Measurements from ENCODE around the gene NECAP2. TPM values are rescaled to one million over a fixed set of nuclear protein-coding genes. Genes with fewer than 3 reads are reported as not detected.
"Not testable (repeated sequence)": the region's sequence is repeated elsewhere in the genome, so short reads cannot be mapped to it uniquely, and the experiment has no call there.

The NECAP2 gene
- total and polyA plus RNA-seq, 4 donors: 21.8 to 41.8 (median 26.2) TPM

GRCh38 chr1:16487011-16487410, 46.5 kb downstream of the NECAP2 start:
- not testable (repeated sequence) for H3K9me3 ChIP-seq (ENCODE audit: control insufficient read depth in 4 of 4, low read length in 3 of 4); H3K9ac ChIP-seq (ENCODE audit: low read depth in 1 of 2, low read length in 2 of 2); DNase-seq (ENCODE audit: low spot score); H3K4me3 ChIP-seq (ENCODE audit: low read depth in 1 of 3, low read length in 3 of 3); H3K27ac ChIP-seq (ENCODE audit: low read depth in 1 of 2, low read length in 2 of 2); H3K27me3 ChIP-seq (ENCODE audit: control insufficient read depth in 4 of 4, insufficient read depth in 4 of 4, low read length in 3 of 4); H3K36me3 ChIP-seq (ENCODE audit: control insufficient read depth in 4 of 4, insufficient read depth in 3 of 4, low read depth in 1 of 4, low read length in 3 of 4); H3K4me1 ChIP-seq (ENCODE audit: control insufficient read depth in 4 of 4, insufficient read depth in 4 of 4, low read length in 3 of 4)

DNA sequence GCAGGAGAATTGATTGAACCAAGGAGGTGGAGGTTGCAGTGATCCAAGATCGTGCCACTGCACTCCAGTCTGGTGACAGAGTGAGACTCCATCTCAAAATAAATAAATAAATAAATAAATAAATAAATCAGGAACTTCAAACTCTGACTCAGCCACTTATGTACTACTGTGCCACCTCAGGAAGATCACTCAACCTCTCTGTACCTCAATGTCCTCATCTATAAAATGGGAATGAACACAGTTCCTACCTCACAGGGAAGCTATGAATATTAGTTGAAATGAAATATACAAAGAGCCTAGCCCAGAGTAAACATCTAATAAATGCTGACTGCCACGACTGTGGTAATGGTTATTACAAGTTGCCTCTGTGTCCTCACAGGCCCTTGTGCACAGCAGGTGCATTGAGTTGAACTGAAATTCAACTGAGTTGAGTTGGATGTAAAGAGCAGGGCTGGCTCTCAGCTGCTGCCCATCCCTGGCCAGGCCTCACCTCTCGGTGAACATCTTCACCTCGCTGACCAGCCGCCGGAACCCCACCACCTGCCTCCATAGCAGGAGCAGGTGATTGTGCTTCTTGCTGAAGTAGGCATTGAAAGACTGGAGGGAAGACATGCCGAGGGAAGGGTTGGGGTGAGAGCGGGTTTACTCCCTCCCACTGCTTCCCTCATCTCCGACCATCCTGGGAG, 48.8 kb downstream of the NECAP2 start:
- H3K4me3 ChIP-seq (ENCODE audit: low read depth in 1 of 3, low read length in 3 of 3); H3K9ac ChIP-seq (ENCODE audit: low read depth in 1 of 2, low read length in 2 of 2); H3K9me3 ChIP-seq (ENCODE audit: control insufficient read depth in 4 of 4, low read length in 3 of 4); H3K4me1 ChIP-seq (ENCODE audit: control insufficient read depth in 4 of 4, insufficient read depth in 4 of 4, low read length in 3 of 4); DNase-seq (ENCODE audit: low spot score); H3K27ac ChIP-seq (ENCODE audit: low read depth in 1 of 2, low read length in 2 of 2); H3K27me3 ChIP-seq (ENCODE audit: control insufficient read depth in 4 of 4, insufficient read depth in 4 of 4, low read length in 3 of 4); H3K36me3 ChIP-seq (ENCODE audit: control insufficient read depth in 4 of 4, insufficient read depth in 3 of 4, low read depth in 1 of 4, low read length in 3 of 4): not testable (repeated sequence)
- 94% methylated on average over 9 of the region's 9 CpGs for WGBS

DNA sequence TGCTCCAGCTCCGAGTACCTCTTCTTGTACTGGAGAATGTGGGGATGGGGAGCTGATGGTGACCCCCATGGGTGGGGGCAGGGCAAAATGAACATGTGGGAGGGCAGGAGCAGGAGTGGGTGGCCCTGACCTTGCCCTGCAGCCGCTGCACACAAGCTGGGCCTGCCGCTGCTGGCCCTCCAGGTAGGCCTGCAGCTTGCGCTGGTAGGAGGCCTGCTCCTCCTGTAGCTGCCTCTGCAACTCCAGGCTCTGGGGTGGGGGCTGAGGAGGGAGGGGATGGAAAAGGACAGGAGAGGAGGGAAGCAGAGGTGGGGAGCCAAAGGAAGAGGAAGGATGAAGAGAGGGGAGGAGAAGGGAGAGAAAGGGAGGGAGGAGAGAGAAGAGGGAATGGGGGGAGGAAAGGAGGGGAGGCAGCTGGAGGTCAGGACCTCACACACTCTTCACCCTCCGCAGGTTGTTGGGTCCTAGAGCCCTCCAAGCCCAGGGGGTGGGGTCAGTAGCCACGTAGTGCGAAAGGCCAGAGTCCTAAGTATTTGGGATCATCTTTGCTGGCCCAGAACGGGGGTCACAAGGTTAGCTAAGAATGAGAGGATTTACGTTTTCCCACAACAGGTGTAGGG, 50.6 kb downstream of the NECAP2 start:
- 91% methylated on average over 9 of the region's 9 CpGs for WGBS

DNA sequence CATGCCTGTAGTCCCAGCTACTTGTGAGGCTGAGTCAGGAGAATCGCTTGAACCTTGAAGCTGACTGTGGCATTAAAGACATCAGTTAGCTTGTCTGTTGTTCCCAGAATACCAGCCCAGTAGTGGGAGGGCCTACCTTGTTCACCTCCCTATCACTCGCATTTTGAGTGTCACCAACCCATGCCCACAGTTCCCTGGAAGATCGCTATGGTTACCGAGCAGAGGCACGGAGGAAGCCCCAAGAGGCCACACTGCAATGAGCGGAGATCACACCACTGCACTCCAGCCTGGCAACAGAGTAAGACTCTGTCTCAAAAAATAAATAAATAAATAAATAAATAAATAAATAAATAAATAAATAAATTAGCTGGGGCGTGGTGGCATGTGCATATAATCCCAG, 52.4 kb downstream of the NECAP2 start:
- not testable (repeated sequence) for H3K27me3 ChIP-seq (ENCODE audit: control insufficient read depth in 4 of 4, insufficient read depth in 4 of 4, low read length in 3 of 4); H3K4me3 ChIP-seq (ENCODE audit: low read depth in 1 of 3, low read length in 3 of 3); H3K36me3 ChIP-seq (ENCODE audit: control insufficient read depth in 4 of 4, insufficient read depth in 3 of 4, low read depth in 1 of 4, low read length in 3 of 4); H3K4me1 ChIP-seq (ENCODE audit: control insufficient read depth in 4 of 4, insufficient read depth in 4 of 4, low read length in 3 of 4); H3K9ac ChIP-seq (ENCODE audit: low read depth in 1 of 2, low read length in 2 of 2); DNase-seq (ENCODE audit: low spot score); H3K9me3 ChIP-seq (ENCODE audit: control insufficient read depth in 4 of 4, low read length in 3 of 4); H3K27ac ChIP-seq (ENCODE audit: low read depth in 1 of 2, low read length in 2 of 2)
- WGBS: 94% methylated on average over 7 of the region's 7 CpGs

More for the DNA sequence above, 50.6 kb downstream of the NECAP2 start:
- H3K36me3 ChIP-seq (ENCODE audit: control insufficient read depth in 4 of 4, insufficient read depth in 3 of 4, low read depth in 1 of 4, low read length in 3 of 4): no peaks in the 10 kb centered on the region
- DNase-seq (ENCODE audit: low spot score): no peak
- H3K27me3 ChIP-seq (ENCODE audit: control insufficient read depth in 4 of 4, insufficient read depth in 4 of 4, low read length in 3 of 4): no peaks in the 10 kb centered on the region
- TF ChIP-seq REST (IDR thresholded peaks at IDR 0.05): no peak
- TF ChIP-seq ATF3 (IDR thresholded peaks at IDR 0.05): no peak
- TF ChIP-seq HNF4G (IDR thresholded peaks at IDR 0.05): no peak
- TF ChIP-seq JUND (IDR thresholded peaks at IDR 0.05): no peak
- TF ChIP-seq FOXA2 (IDR thresholded peaks at IDR 0.05): no peak
- no peak for TF ChIP-seq RXRA (IDR thresholded peaks at IDR 0.05)
- H3K4me3 ChIP-seq (ENCODE audit: low read depth in 1 of 3, low read length in 3 of 3): no peak overlapping the region
- H3K4me1 ChIP-seq (ENCODE audit: control insufficient read depth in 4 of 4, insufficient read depth in 4 of 4, low read length in 3 of 4): no peaks in the 10 kb centered on the region
- H3K27ac ChIP-seq (ENCODE audit: low read depth in 1 of 2, low read length in 2 of 2): no peak overlapping the region
- no peak overlapping the region for H3K9ac ChIP-seq (ENCODE audit: low read depth in 1 of 2, low read length in 2 of 2)
- H3K9me3 ChIP-seq (ENCODE audit: control insufficient read depth in 4 of 4, low read length in 3 of 4): no peaks in the 10 kb centered on the region

DNA sequence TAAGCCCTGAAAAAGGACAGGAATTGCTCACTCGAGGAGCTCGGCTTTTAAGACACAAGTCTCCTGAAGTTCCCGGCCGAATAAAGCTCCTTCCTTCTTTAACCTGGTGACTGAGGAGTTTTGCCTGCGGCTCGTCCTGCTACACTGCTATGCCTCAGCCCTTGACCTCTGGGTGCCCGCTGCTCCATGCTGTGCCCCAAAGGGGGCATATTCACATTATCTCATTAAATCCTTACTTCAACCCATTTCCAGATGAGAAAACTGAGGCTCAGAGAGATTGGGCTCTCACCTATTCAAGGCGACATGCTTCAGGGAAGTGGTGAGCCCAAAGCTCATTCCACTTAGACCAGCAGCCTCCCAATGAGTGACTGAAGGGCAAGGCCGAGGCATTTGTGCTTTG, 53.2 kb downstream of the NECAP2 start:
- not testable (repeated sequence) for H3K4me1 ChIP-seq (ENCODE audit: control insufficient read depth in 4 of 4, insufficient read depth in 4 of 4, low read length in 3 of 4); H3K9me3 ChIP-seq (ENCODE audit: control insufficient read depth in 4 of 4, low read length in 3 of 4); H3K4me3 ChIP-seq (ENCODE audit: low read depth in 1 of 3, low read length in 3 of 3); H3K27ac ChIP-seq (ENCODE audit: low read depth in 1 of 2, low read length in 2 of 2); H3K36me3 ChIP-seq (ENCODE audit: control insufficient read depth in 4 of 4, insufficient read depth in 3 of 4, low read depth in 1 of 4, low read length in 3 of 4); DNase-seq (ENCODE audit: low spot score); H3K9ac ChIP-seq (ENCODE audit: low read depth in 1 of 2, low read length in 2 of 2); H3K27me3 ChIP-seq (ENCODE audit: control insufficient read depth in 4 of 4, insufficient read depth in 4 of 4, low read length in 3 of 4)
- 87% methylated on average over 9 of the region's 9 CpGs for WGBS
